Frontal cortex (tissue), 4 donors: ENCODE data around the gene AJM1. TPM values are rescaled to one million over a fixed set of nuclear protein-coding genes. Genes with fewer than 3 reads are reported as not detected.
A peak's percentile ranks its signal among the peaks of the same experiment; 100 is the strongest.
"Not testable (repeated sequence)": the region's sequence is repeated elsewhere in the genome, so short reads cannot be mapped to it uniquely, and the experiment has no call there.

ENCODE experiments used
- DNase-seq, 2 donors: peaks; one replicate each; pipeline ENCODE4 v3.0.0; 2012; ENCODE audit warnings: low spot score in 2 of 2
- FAIRE-seq: peaks from 2 replicates; lab custom pipeline; 2012; peaks lifted over from hg19 to GRCh38; lab: Jason Lieb, UNC
- total RNA-seq: library from RNA; depleted of rRNA; stranded (reverse); fragments of >200 nt; gene quantifications from one replicate; pipeline ENCODE4 v1.2.3, GENCODE V29; 2014
- donor health status: control.
- donor health status: control.
- donor health status: control.

The AJM1 gene
- total RNA-seq, 1 donor from 2014 or later = 0.82 TPM

- FAIRE-seq = no peak
- no peak for DNase-seq
Observed at GRCh38 chr9:136863623-136864273, 21.5 kb downstream of the AJM1 start.

- DNase-seq (no peak), FAIRE-seq (no peak)
Observed at GRCh38 chr9:136865041-136865767, 22.9 kb downstream of the AJM1 start.

- no peak for DNase-seq
- FAIRE-seq = no peak
Observed at GRCh38 chr9:136865768-136866103, 23.5 kb downstream of the AJM1 start.

GRCh38 chr9:136866898-136867421, 24.7 kb downstream of the AJM1 start:
- not testable (repeated sequence) for FAIRE-seq, DNase-seq

GRCh38 chr9:136867480-136867879, 25.2 kb downstream of the AJM1 start:
- FAIRE-seq (no peak), DNase-seq (no peak)

- FAIRE-seq = no peak
- DNase-seq = no peak
Observed at GRCh38 chr9:136867917-136868316, 25.6 kb downstream of the AJM1 start.

- FAIRE-seq (no peak), DNase-seq (no peak)
Observed at GRCh38 chr9:136868644-136869043, 26.4 kb downstream of the AJM1 start.

- not testable (repeated sequence) for DNase-seq, FAIRE-seq
Observed at GRCh38 chr9:136869611-136870010, 27.3 kb downstream of the AJM1 start.

- no peak for FAIRE-seq
- DNase-seq = no peak
Observed at GRCh38 chr9:136875155-136875554, 32.9 kb downstream of the AJM1 start.

GRCh38 chr9:136876476-136876875, 34.2 kb downstream of the AJM1 start:
- DNase-seq = no peak
- no peak for FAIRE-seq

- FAIRE-seq = no peak
- DNase-seq = no peak
Observed at GRCh38 chr9:136880651-136881050, 38.4 kb downstream of the AJM1 start.

- DNase-seq (no peak), FAIRE-seq (no peak)
Observed at GRCh38 chr9:136881691-136882108, 39.4 kb downstream of the AJM1 start.

GRCh38 chr9:136882109-136882946, 40.0 kb downstream of the AJM1 start:
- DNase-seq (no peak), FAIRE-seq (no peak)

GRCh38 chr9:136882947-136883283, 40.6 kb downstream of the AJM1 start:
- DNase-seq, FAIRE-seq: not testable (repeated sequence)

- DNase-seq, FAIRE-seq: not testable (repeated sequence)
Observed at GRCh38 chr9:136883670-136884069, 41.4 kb downstream of the AJM1 start.

- peak; percentile 100 for DNase-seq
Observed at GRCh38 chr9:136885950-136886578, 43.8 kb downstream of the AJM1 start, which contains the start of gene TRAF2. Gene TRAF2 (plus strand): TSS chr9:136886516. CDS start chr9:136898741, 12,225 bp downstream.

GRCh38 chr9:136886610-136887597, 44.6 kb downstream of the AJM1 start:
- DNase-seq = peak in 1 of 2 donors; percentile 91
- FAIRE-seq = no peak

More at GRCh38 chr9:136885950-136886578, 43.8 kb downstream of the AJM1 start, which contains the start of gene TRAF2:
- no peak for FAIRE-seq

GRCh38 chr9:136888454-136888853, 46.2 kb downstream of the AJM1 start:
- DNase-seq = no peak
- FAIRE-seq = no peak

- DNase-seq (no peak), FAIRE-seq (no peak)
Observed at GRCh38 chr9:136889858-136890257, 47.6 kb downstream of the AJM1 start.
